ENCODE data around the gene OTUB2. TPM values are rescaled to one million over a fixed set of nuclear protein-coding genes. Genes with fewer than 3 reads are reported as not detected.

The OTUB2 gene
- total RNA-seq, 1 experiment from 2014 or later, result 0.91 TPM

- DNase-seq (ENCODE audit: low read depth), result no peak
Observed at GRCh38 chr14:93996130-93996695, 29.9 kb upstream of the OTUB2 start.

- DNase-seq (ENCODE audit: low read depth), result peak; percentile 36
Observed at GRCh38 chr14:93997082-93997481, 29.1 kb upstream of the OTUB2 start, which contains the start of gene CCDC197. CCDC197 (plus strand) TSS chr14:93997301; CDS start chr14:93998132, 831 bp downstream.

- DNase-seq (ENCODE audit: low read depth), result no peak
Observed at GRCh38 chr14:93997916-93998870, 27.9 kb upstream of the OTUB2 start.

GRCh38 chr14:93998871-93999403 lies 27.2 kb upstream of the OTUB2 start:
- no peak for DNase-seq (ENCODE audit: low read depth)

- DNase-seq (ENCODE audit: low read depth), result no peak
Observed at GRCh38 chr14:93999573-93999972, 26.6 kb upstream of the OTUB2 start.

GRCh38 chr14:94000267-94000666 lies 25.9 kb upstream of the OTUB2 start:
- no peak for DNase-seq (ENCODE audit: low read depth)

GRCh38 chr14:94001016-94001415 lies 25.1 kb upstream of the OTUB2 start:
- DNase-seq (ENCODE audit: low read depth), result no peak

GRCh38 chr14:94001501-94002396 lies 24.4 kb upstream of the OTUB2 start:
- DNase-seq (ENCODE audit: low read depth), result peak; percentile 55

GRCh38 chr14:94003397-94003796 lies 22.7 kb upstream of the OTUB2 start:
- no peak for DNase-seq (ENCODE audit: low read depth)

GRCh38 chr14:94004015-94004414 lies 22.1 kb upstream of the OTUB2 start:
- no peak for DNase-seq (ENCODE audit: low read depth)

GRCh38 chr14:94005324-94006073 lies 20.6 kb upstream of the OTUB2 start:
- no peak for DNase-seq (ENCODE audit: low read depth)

- no peak for DNase-seq (ENCODE audit: low read depth)
Observed at GRCh38 chr14:94008234-94008633, 17.9 kb upstream of the OTUB2 start.

GRCh38 chr14:94009767-94010166 lies 16.4 kb upstream of the OTUB2 start:
- peak; percentile 59 for DNase-seq (ENCODE audit: low read depth)

- DNase-seq (ENCODE audit: low read depth), result no peak
Observed at GRCh38 chr14:94010625-94011024, 15.5 kb upstream of the OTUB2 start.

GRCh38 chr14:94011795-94012194 lies 14.3 kb upstream of the OTUB2 start:
- DNase-seq (ENCODE audit: low read depth), result no peak

GRCh38 chr14:94014382-94014781 lies 11.8 kb upstream of the OTUB2 start:
- no peak for DNase-seq (ENCODE audit: low read depth)

GRCh38 chr14:94015223-94015622 lies 10.9 kb upstream of the OTUB2 start:
- DNase-seq (ENCODE audit: low read depth), result no peak

- no peak for DNase-seq (ENCODE audit: low read depth)
Observed at GRCh38 chr14:94016446-94016976, 9.6 kb upstream of the OTUB2 start.

- DNase-seq (ENCODE audit: low read depth), result no peak
Observed at GRCh38 chr14:94018308-94018707, 7.8 kb upstream of the OTUB2 start.

- no peak for DNase-seq (ENCODE audit: low read depth)
Observed at GRCh38 chr14:94019329-94019728, 6.8 kb upstream of the OTUB2 start.

- DNase-seq (ENCODE audit: low read depth), result no peak
Observed at GRCh38 chr14:94020267-94020666, 5.9 kb upstream of the OTUB2 start.
